ENCODE measurements around the gene SMIM45. TPM values are rescaled to one million over a fixed set of nuclear protein-coding genes. Genes with fewer than 3 reads are reported as not detected.

The SMIM45 gene

DNA sequence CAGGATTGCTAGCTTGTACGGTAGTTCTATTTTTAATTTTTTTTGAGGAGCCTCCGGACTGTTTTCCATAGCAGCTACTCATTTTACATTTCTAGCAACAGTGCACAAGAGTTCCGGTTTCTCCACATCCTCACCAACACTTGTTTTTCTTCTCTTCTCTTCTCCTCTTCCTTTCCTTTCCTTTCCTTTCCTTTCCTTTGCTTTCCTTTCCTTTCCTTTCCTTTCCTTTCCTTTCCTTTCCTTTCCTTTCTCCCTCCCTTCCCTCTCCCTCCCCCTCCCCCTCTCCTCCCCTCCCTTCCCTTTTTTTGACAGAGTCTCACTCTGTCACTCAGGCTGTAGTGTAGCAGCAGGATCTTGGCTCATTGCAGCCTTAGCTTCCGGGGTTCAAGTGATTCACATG lies 56.0 kb downstream of the SMIM45 start:
- TF ChIP-seq TAF1 (IDR thresholded peaks at IDR 0.05; ENCODE audit: borderline replicate concordance, low read depth, low read length) (no peak), FOXM1 (IDR thresholded peaks at IDR 0.05; ENCODE audit: low read depth) (no peak), JUND (IDR thresholded peaks at IDR 0.05) (no peak), EZH2phosphoT487 (IDR thresholded peaks at IDR 0.05; ENCODE audit: borderline replicate concordance, low read depth) (no peak)
- TF ChIP-seq, protein P1, sequence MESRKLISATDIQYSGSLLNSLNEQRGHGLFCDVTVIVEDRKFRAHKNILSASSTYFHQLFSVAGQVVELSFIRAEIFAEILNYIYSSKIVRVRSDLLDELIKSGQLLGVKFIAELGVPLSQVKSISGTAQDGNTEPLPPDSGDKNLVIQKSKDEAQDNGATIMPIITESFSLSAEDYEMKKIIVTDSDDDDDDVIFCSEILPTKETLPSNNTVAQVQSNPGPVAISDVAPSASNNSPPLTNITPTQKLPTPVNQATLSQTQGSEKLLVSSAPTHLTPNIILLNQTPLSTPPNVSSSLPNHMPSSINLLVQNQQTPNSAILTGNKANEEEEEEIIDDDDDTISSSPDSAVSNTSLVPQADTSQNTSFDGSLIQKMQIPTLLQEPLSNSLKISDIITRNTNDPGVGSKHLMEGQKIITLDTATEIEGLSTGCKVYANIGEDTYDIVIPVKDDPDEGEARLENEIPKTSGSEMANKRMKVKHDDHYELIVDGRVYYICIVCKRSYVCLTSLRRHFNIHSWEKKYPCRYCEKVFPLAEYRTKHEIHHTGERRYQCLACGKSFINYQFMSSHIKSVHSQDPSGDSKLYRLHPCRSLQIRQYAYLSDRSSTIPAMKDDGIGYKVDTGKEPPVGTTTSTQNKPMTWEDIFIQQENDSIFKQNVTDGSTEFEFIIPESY (IDR thresholded peaks at IDR 0.05; ENCODE audit: borderline replicate concordance, low read depth): no peak
- Histone ChIP-seq H3F3A (replicated peaks; ENCODE audit: insufficient read depth) (no peaks in the 10 kb centered on the region), H2AFZ (ENCODE audit: low read depth) (no peak overlapping the region), H3K4me1 (ENCODE audit: control insufficient read depth in 1 of 2, insufficient read depth in 2 of 2, low read depth in 1 of 2, low read length in 1 of 2) (no peaks in the 10 kb centered on the region), H3K27me3 (ENCODE audit: insufficient read depth) (no peaks in the 10 kb centered on the region), H3K9ac (no peak overlapping the region), H3K9me2 (no peaks in the 10 kb centered on the region), H3K36me3 (replicated peaks in 1 of 2; ENCODE audit: control insufficient read depth in 1 of 2, insufficient read depth in 2 of 2, low read length in 1 of 2) (no peaks in the 10 kb centered on the region), H4K20me1 (ENCODE audit: insufficient read depth) (no peaks in the 10 kb centered on the region), H3K27ac (ENCODE audit: low read depth in 2 of 2, low read length in 1 of 2) (no peak overlapping the region), H3K79me2 (ENCODE audit: insufficient read depth) (no peaks in the 10 kb centered on the region), H3K4me3 (ENCODE audit: low read depth in 2 of 2, low read length in 1 of 2) (no peak overlapping the region), H3K9me3 (no peaks in the 10 kb centered on the region), H3K4me2 (no peak overlapping the region)
- ChIA-PET CTCF (interaction anchor here (1.2 kb wide), 1 partner anchor 67 kb away, joined by 3 read pairs; no protein-coding TSS in a partner anchor), POLR2A (no interaction called here)
- no peak for DNase-seq
- WGBS (ENCODE audit: low lambda C conversion rate): 36% methylated on average over 4 of the region's 4 CpGs

Other genes starting within 250 kb of the SMIM45 start
- 1.8 and 2.0 TPM in 2 replicates for gene CCDC134, start 151.5 kb upstream of the SMIM45 start, polyA plus RNA-seq (2012; rRNA removed)
- 7.4 and 7.5 TPM in 2 replicates for gene SREBF2, start 119.0 kb upstream of the SMIM45 start, polyA plus RNA-seq (2012; rRNA removed)
- gene SHISA8, start 37.1 kb upstream of the SMIM45 start, polyA plus RNA-seq (2012; rRNA removed): not detected in 2 replicates
- 0.10 and 0.12 TPM in 2 replicates for gene TNFRSF13C, start 25.3 kb upstream of the SMIM45 start, polyA plus RNA-seq (2012; rRNA removed)
- gene CENPM, start 5.0 kb upstream of the SMIM45 start, polyA plus RNA-seq (2012; rRNA removed): 8.1 and 15.6 TPM in 2 replicates
- 0.35 and 0.89 TPM in 2 replicates for gene SEPTIN3, start 17.3 kb downstream of the SMIM45 start, polyA plus RNA-seq (2012; rRNA removed)
- gene WBP2NL, start 46.6 kb downstream of the SMIM45 start, polyA plus RNA-seq (2012; rRNA removed): 0.07 and 0.19 TPM in 2 replicates
- gene NAGA, start 118.7 kb downstream of the SMIM45 start, polyA plus RNA-seq (2012; rRNA removed): 15.4 and 16.8 TPM in 2 replicates
- gene PHETA2, start 122.1 kb downstream of the SMIM45 start, polyA plus RNA-seq (2012; rRNA removed): 0.05 and 0.18 TPM in 2 replicates
- gene SMDT1, start 127.5 kb downstream of the SMIM45 start, polyA plus RNA-seq (2012; rRNA removed): 23.4 and 29.8 TPM in 2 replicates
- gene NDUFA6, start 138.6 kb downstream of the SMIM45 start, polyA plus RNA-seq (2012; rRNA removed): 37.8 and 42.0 TPM in 2 replicates
- 0.26 and 0.32 TPM in 2 replicates for gene CYP2D6, start 178.7 kb downstream of the SMIM45 start, polyA plus RNA-seq (2012; rRNA removed)

Measured in SK-N-SH (cell line).